NB4 (cell line): ENCODE measurements around the gene CNTN4.

Experiments used
- CTCF ChIP-seq: IDR thresholded peaks from one replicate; pipeline ENCODE4 v1.5.1; 2012; ENCODE audit warnings: low read depth, low read length
- POLR2A ChIP-seq: IDR thresholded peaks from 2 replicates; pipeline ENCODE4 v1.6.1; 2011; ENCODE audit warnings: mild to moderate bottlenecking; ENCODE audit not compliant: insufficient read length; ENCODE audit errors: extremely low read depth

- TF ChIP-seq CTCF (no peak), POLR2A (no peak)
Measured at GRCh38 chr3:2452249-2452648, 353.6 kb downstream of the CNTN4 start.
